DOHH2 (cell line): ENCODE measurements around the gene SHB.

Experiments used
- H3F3A ChIP-seq: fragments of 200-600 bp; sonication (generic), shearing (Covaris generic); 2 replicates; pipeline ENCODE4 v1.6.0; 2016; ENCODE audit warnings: antibody characterized with exemption, mild to moderate bottlenecking; ENCODE audit not compliant: control insufficient read depth, insufficient read depth
- H3K27ac ChIP-seq: fragments of 200-600 bp; sonication (generic); 2 replicates; pipeline ENCODE4 v1.5.1; 2014; ENCODE audit warnings: low read depth, mild to moderate bottlenecking, low read length, moderate library complexity
- H3K27me3 ChIP-seq: fragments of 200-600 bp; sonication (generic); 2 replicates; pipeline ENCODE4 v1.6.1; 2014; ENCODE audit warnings: mild to moderate bottlenecking, low read length, mixed read lengths; ENCODE audit not compliant: control insufficient read depth
- H3K36me3 ChIP-seq: fragments of 200-600 bp; sonication (generic); 2 replicates; pipeline ENCODE4 v1.6.1; 2014; ENCODE audit warnings: mild to moderate bottlenecking, low read length, moderate library complexity, mixed read lengths; ENCODE audit not compliant: control insufficient read depth
- H3K4me1 ChIP-seq: fragments of 200-600 bp; sonication (generic); 2 replicates; pipeline ENCODE4 v1.6.1; 2014; ENCODE audit warnings: mild to moderate bottlenecking, low read length, mixed read lengths; ENCODE audit not compliant: control insufficient read depth
- H3K4me2 ChIP-seq: fragments of 200-600 bp; sonication (generic); 2 replicates; pipeline ENCODE4 v1.6.0; 2014; ENCODE audit warnings: mild to moderate bottlenecking, low read length, moderate library complexity
- H3K4me3 ChIP-seq: fragments of 200-600 bp; sonication (generic); 2 replicates; pipeline ENCODE4 v1.5.1; 2014; ENCODE audit warnings: mild to moderate bottlenecking, low read length, mixed read lengths
- H3K79me2 ChIP-seq: fragments of 200-600 bp; sonication (generic); 2 replicates; pipeline ENCODE4 v1.6.1; 2014; ENCODE audit warnings: mild to moderate bottlenecking, low read length, mixed read lengths; ENCODE audit not compliant: control insufficient read depth
- H3K9me2 ChIP-seq: fragments of 200-600 bp; sonication (generic); replicated peaks from 2 replicates; pipeline ENCODE4 v1.6.1; 2014; ENCODE audit warnings: mild to moderate bottlenecking, low read length, mixed read lengths; ENCODE audit not compliant: control insufficient read depth
- H3K9me3 ChIP-seq: fragments of 200-600 bp; sonication (generic); 2 replicates; pipeline ENCODE4 v1.6.1; 2014; ENCODE audit warnings: antibody characterized with exemption, low read length, mixed read lengths; ENCODE audit not compliant: control insufficient read depth, insufficient read depth
- H4K20me1 ChIP-seq: fragments of 200-600 bp; sonication (generic); 2 replicates; pipeline ENCODE4 v1.6.0; 2014; ENCODE audit warnings: low read depth, mild to moderate bottlenecking, antibody characterized with exemption, low read length, moderate library complexity; ENCODE audit not compliant: control insufficient read depth, insufficient read depth
- CTCF ChIP-seq: fragments of 200-600 bp; sonication (generic); IDR thresholded peaks from one replicate; pipeline ENCODE4 v1.5.1; 2014; ENCODE audit warnings: antibody characterized with exemption, mild to moderate bottlenecking, low read depth, low read length; ENCODE audit not compliant: poor library complexity, severe bottlenecking
- EZH2phosphoT487 ChIP-seq: fragments of 200-600 bp; sonication (generic); IDR thresholded peaks from 2 replicates; pipeline ENCODE4 v1.6.1; 2017; ENCODE audit warnings: borderline replicate concordance, mild to moderate bottlenecking, antibody characterized with exemption, low read length, moderate library complexity, mixed read lengths

Gene SHB

GRCh38 chr9:37954581-37954981, 114.4 kb downstream of the SHB start:
- no peak overlapping the region for H3K4me3 ChIP-seq
- H3K36me3 ChIP-seq = no peaks in the 10 kb centered on the region
- no peaks in the 10 kb centered on the region for H4K20me1 ChIP-seq
- no peaks in the 10 kb centered on the region for H3K9me2 ChIP-seq
- H3K27me3 ChIP-seq = no peaks in the 10 kb centered on the region; the same call in 1 of the 2 replicates
- no peaks in the 10 kb centered on the region for H3F3A ChIP-seq
- no peak for TF ChIP-seq EZH2phosphoT487
- TF ChIP-seq CTCF = no peak
- H3K9me3 ChIP-seq = no peaks in the 10 kb centered on the region
- no peaks in the 10 kb centered on the region for H3K4me1 ChIP-seq
- H3K4me2 ChIP-seq = no peak overlapping the region
- H3K79me2 ChIP-seq = no peaks in the 10 kb centered on the region
- no peak overlapping the region for H3K27ac ChIP-seq

- no peak overlapping the region for H3K4me3 ChIP-seq
- no peaks in the 10 kb centered on the region for H3K9me3 ChIP-seq
- H3K4me1 ChIP-seq = no peaks in the 10 kb centered on the region
- no peaks in the 10 kb centered on the region for H3K9me2 ChIP-seq
- H3K79me2 ChIP-seq = no peaks in the 10 kb centered on the region
- H3K4me2 ChIP-seq = no peak overlapping the region
- H3K27me3 ChIP-seq = no peaks in the 10 kb centered on the region; the same call in 1 of the 2 replicates
- no peaks in the 10 kb centered on the region for H3K36me3 ChIP-seq
- TF ChIP-seq CTCF (no peak), EZH2phosphoT487 (no peak)
- H4K20me1 ChIP-seq = no peaks in the 10 kb centered on the region
- no peak overlapping the region for H3K27ac ChIP-seq
- H3F3A ChIP-seq = no peaks in the 10 kb centered on the region
Measured at GRCh38 chr9:37953775-37954437, 115.1 kb downstream of the SHB start.

GRCh38 chr9:37953206-37953774, 115.7 kb downstream of the SHB start:
- H3K27me3 ChIP-seq = no peaks in the 10 kb centered on the region; the same call in 1 of the 2 replicates
- no peaks in the 10 kb centered on the region for H3K4me1 ChIP-seq
- no peaks in the 10 kb centered on the region for H3K9me2 ChIP-seq
- no peaks in the 10 kb centered on the region for H3F3A ChIP-seq
- no peak overlapping the region for H3K4me2 ChIP-seq
- H3K4me3 ChIP-seq = no peak overlapping the region
- TF ChIP-seq CTCF = no peak
- H3K9me3 ChIP-seq = no peaks in the 10 kb centered on the region
- no peaks in the 10 kb centered on the region for H4K20me1 ChIP-seq
- no peaks in the 10 kb centered on the region for H3K79me2 ChIP-seq
- no peak overlapping the region for H3K27ac ChIP-seq
- H3K36me3 ChIP-seq = no peaks in the 10 kb centered on the region
